Mucosa of stomach (tissue), 1 donor: ENCODE data around the gene DNAJA1.
"Not testable (repeated sequence)": the region's sequence is repeated elsewhere in the genome, so short reads cannot be mapped to it uniquely, and the experiment has no call there.

ENCODE experiments used
- H3K27me3 ChIP-seq: one replicate; pipeline ENCODE4 v1.7.0; 2013; ENCODE audit warnings: mild to moderate bottlenecking, low read length; ENCODE audit not compliant: control insufficient read depth, insufficient read depth
- H3K36me3 ChIP-seq: one replicate; pipeline ENCODE4 v1.7.0; 2013; ENCODE audit warnings: low read length; ENCODE audit not compliant: control insufficient read depth, insufficient read depth
- H3K4me1 ChIP-seq: one replicate; pipeline ENCODE4 v1.7.0; 2013; ENCODE audit warnings: mild to moderate bottlenecking, low read length; ENCODE audit not compliant: control insufficient read depth, insufficient read depth
- H3K4me3 ChIP-seq: one replicate; pipeline ENCODE4 v1.7.0; 2013; ENCODE audit warnings: low read length
- H3K9ac ChIP-seq: one replicate; pipeline ENCODE4 v1.7.0; 2013; ENCODE audit warnings: mild to moderate bottlenecking, low read length, moderate library complexity
- H3K9me3 ChIP-seq: one replicate; pipeline ENCODE4 v1.7.0; 2013; ENCODE audit warnings: mild to moderate bottlenecking, low read length, moderate library complexity; ENCODE audit not compliant: control insufficient read depth
- donor health status: Pancreatic carcinoma.

Gene DNAJA1

DNA sequence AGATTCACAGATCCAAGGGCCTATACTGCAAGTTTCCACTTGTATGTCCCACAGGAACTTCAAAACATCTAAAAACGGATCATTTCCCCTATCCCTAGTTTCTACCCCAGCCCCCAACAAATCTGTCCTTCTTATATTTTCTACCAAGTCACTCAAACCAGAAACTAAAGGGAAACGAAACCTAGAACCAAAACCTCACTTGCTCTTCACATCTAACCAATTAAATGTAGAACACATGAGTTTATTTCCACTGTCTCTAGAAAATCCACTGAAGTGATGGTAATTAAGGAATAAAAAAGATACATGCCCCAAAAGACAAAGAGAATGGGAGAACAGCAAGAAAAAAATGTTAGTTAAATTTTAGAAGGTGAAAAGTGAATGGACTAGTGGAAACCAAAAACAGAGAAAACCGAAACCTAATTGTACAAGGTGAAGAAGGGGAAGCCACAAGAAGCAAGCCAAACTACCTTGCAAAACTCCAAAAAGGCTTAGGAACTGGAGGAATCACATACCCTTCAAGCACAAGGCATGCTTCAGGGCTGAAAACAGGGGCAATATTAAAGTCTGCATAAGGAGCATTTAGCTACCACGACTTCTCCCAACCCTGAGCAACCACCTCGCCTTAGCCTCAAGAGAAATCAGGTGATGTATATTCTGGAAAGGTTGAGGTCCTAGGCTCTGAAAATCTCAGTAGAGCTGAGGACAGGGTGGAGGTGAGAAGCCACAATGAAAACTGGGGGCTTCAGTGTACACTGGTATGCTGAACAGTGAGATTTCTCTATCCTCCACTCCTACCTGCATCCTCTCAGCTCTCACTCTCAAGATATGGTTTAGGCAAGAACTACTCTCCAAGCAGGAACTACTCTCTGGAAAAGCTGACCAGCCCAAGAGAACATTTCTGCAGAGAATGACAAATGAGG is 40.3 kb downstream of the DNAJA1 start:
- H3K9me3 ChIP-seq, result no peaks in the 10 kb centered on the region
- no peaks in the 10 kb centered on the region for H3K27me3 ChIP-seq
- H3K9ac ChIP-seq, result no peak overlapping the region
- H3K4me3 ChIP-seq, result no peak overlapping the region
- peaks cover 14% of the 10 kb centered on the region for H3K36me3 ChIP-seq
- no peaks in the 10 kb centered on the region for H3K4me1 ChIP-seq

DNA sequence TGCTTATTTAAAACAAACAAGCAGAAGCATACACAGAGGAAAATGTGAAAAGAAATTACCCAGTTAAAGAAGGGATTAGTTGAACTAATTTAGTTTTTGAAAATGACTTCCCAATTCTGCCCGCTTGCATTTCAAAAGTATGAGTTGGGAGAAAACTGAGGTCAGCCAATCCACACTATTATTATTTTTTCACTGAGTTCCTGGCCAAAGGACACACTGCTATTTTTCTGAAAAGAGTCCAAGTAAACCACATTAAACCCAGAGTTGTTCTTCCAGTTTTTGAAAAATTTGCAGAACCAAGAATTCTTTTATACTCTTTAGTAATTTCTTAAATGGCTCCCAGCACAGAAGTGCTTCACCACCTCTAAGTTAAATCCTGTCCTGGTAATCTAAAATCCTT is 43.9 kb downstream of the DNAJA1 start:
- Histone ChIP-seq H3K9ac (no peak overlapping the region), H3K27me3 (no peaks in the 10 kb centered on the region), H3K4me3 (no peak overlapping the region), H3K4me1 (no peaks in the 10 kb centered on the region), H3K36me3 (peaks cover 7% of the 10 kb centered on the region), H3K9me3 (no peaks in the 10 kb centered on the region)

DNA sequence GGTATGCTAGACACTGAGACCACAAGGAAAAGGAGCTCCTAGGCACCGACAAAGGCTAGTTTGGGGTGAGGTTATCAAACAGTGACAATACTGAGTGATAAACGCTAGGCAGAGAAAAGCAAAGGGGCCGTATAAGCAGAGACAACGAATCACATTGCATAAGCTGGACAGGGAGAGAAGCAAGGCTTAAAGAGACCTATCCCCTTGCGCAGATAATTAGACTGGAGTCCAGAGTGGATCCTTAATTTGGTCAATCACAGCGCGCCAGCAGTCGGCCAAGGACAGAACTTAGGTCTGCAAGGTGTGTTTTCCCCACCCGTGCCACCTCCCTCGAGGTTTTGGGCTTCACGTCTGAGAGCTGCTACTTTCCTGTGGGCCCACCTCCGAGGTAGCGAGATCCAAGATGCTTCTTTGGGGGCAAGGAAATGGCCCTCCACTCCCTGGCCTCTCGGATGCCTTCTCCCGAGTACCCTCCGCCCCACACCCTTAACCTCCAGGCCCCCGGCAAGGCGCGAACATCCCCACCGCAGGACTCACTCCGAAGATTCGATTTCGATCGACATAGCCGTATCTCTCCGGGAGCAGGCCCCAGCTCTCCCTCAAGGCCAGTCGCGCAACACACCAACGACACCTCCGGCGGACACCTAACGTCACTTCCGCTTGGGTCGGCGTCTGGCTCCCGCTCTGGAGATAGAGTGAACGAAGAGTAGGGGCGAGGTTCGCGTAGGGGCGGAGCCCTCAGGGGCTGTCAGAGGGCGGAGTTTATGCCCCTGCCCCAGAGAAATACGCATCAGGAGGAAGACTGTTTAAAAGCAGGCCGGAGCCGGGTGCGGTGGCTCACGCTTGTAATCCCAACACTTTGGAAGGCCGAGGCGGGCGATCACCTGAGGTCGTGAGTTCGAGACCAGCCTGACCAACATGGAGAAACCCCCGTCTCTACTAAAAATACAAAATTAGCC is 51.3 kb downstream of the DNAJA1 start, which contains the start of gene SMU1:
Gene SMU1 (minus strand): TSS at position 629 of the 959 bp plus-strand sequence. CDS start 66 bp downstream, at position 563.
- H3K36me3 ChIP-seq, result no peaks in the 10 kb centered on the region
- H3K4me1 ChIP-seq, result peaks cover 10% of the 10 kb centered on the region
- H3K9ac ChIP-seq, result peak within 1 kb of the TSS; percentile 85
- no peaks in the 10 kb centered on the region for H3K27me3 ChIP-seq
- H3K9me3 ChIP-seq, result no peaks in the 10 kb centered on the region
- peak within 1 kb of the TSS; percentile 76 for H3K4me3 ChIP-seq

DNA sequence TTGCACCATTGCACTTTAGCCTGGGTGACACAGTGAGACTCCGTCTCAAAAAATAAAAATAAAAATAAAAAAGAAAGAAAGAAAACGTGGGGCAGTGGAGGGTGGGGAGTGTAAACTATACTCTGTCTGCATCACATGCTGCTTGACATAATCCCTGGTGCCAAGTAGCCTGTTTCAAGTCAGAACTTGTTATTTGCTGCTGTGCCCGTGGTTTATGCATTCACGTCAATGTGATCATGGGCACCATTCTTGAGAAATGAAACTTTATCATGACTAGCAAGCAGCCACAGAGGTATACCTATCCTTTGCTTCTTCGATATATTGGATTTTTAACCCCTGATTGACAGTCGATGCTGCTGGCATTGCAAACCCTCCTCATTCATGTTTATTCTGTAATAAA is 55.5 kb downstream of the DNAJA1 start:
- peaks cover 29% of the 10 kb centered on the region for H3K4me1 ChIP-seq
- no peak overlapping the region for H3K4me3 ChIP-seq
- no peaks in the 10 kb centered on the region for H3K36me3 ChIP-seq
- H3K9me3 ChIP-seq, result no peaks in the 10 kb centered on the region
- peak overlapping the region; percentile 50 for H3K9ac ChIP-seq
- no peaks in the 10 kb centered on the region for H3K27me3 ChIP-seq

DNA sequence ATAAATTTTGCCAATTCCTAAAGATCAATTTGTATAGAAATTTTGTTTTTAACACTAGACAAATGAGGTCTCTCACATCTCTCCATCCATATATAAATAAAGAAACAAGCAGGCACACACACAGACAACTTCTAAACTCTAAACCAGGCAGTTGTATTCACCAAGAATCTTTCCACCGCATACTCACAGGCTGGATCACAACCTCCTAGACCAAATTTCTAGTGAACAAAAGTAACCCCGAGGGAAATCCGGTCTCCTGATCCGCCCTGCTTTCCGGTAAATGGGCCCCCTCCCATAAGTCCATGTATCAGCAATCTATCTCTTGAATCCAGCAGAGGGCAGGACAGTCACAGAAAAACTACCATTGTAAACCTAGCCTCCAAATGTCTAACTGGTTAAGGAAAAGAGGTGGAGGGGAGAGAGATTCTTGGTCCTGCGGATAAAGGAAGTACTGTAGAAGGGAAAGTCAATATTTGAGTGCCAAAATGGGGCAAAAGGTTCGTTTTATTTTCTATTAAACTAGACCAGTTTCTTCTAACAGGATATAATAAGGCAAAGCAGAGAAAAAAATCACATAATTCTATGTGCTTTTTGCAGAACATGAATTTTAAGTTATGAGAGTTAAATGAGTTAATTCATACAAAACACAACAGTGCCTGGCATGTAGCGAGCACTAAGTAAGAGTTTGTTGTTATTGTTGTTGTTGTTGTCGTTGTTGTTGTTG is 56.2 kb downstream of the DNAJA1 start:
- Histone ChIP-seq H3K4me1 (peaks cover 23% of the 10 kb centered on the region), H3K27me3 (no peaks in the 10 kb centered on the region), H3K36me3 (no peaks in the 10 kb centered on the region), H3K9me3 (no peaks in the 10 kb centered on the region), H3K4me3 (no peak overlapping the region), H3K9ac (peak overlapping the region; percentile 50)

DNA sequence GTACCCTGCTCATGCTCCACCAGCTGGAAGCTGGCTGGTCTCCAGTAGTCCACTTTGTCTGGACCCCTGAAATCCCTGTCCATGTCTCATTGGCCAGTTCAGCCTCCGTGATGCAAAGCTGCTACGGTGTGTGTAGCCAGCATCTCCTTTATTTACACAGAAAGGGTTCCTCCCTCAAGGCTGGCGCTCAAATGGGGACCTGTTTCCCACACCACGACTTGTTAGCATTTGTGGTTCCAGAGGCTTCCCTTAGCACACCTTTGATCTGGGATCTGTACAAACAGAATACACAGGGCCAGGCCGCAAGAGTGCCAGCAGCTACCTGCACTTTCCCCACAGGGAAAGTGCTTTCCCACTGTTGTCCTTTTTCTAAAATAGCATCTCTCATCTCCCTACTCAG is 57.1 kb downstream of the DNAJA1 start:
- H3K9me3 ChIP-seq, result no peaks in the 10 kb centered on the region
- H3K4me3 ChIP-seq, result no peak overlapping the region
- peaks cover 23% of the 10 kb centered on the region for H3K4me1 ChIP-seq
- no peaks in the 10 kb centered on the region for H3K27me3 ChIP-seq
- H3K9ac ChIP-seq, result no peak overlapping the region
- no peaks in the 10 kb centered on the region for H3K36me3 ChIP-seq

DNA sequence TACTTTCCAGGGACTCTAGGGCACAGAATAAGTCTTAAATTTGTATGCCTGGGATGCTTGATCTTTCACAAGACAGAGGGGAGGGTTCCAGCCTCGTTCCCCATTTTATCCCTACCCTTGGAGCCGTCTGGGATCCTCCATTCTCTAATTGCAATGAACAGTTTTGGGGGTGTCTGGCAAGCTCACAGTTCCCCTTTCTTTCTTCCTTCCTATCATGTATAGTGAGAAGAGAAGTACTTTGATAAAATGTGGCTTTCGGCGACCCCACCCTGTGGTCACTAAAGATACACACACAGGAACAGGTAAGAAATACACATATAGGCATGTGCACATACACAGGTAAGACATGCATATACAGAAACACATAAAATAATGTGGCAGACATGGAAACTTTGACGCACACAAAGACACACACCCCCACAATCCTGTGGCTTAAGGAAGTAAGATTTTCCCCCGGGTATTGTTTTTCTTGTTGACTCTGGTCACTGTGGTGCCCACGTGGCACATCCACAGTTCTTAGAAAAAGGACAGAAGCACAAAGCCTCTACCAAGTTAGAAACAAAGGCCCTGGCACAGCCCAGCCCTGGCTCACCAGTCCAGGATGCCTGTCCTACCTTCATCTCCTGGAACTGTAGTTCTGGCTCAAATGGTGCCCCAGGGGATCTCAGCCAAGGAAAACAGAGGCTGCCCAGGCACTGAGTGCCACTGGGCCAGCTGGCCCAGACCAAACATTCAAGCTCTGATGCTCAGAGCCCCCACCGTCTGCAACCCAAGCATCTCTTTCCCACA is 57.7 kb downstream of the DNAJA1 start:
- Histone ChIP-seq H3K9ac (peak overlapping the region; percentile 2), H3K4me1 (peaks cover 23% of the 10 kb centered on the region), H3K27me3 (no peaks in the 10 kb centered on the region), H3K9me3 (no peaks in the 10 kb centered on the region), H3K4me3 (no peak overlapping the region), H3K36me3 (no peaks in the 10 kb centered on the region)

DNA sequence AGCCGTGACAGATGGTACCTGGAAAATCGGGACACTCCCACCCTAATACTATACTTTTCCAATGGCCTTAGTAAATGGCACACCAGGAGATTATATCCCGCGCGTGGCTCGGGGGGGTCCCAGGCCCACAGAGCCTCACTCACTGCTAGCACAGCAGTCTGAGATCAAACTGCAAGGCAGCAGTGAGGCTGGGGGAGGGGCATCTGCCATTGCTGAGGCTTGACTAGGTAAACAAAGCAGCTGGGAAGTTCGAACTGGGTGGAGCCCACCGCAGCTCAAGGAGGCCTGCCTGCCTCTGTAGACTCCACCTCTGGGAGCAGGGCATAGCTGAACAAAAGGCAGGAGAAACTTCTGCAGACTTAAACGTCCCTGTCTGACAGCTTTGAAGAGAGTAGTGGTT is 60.6 kb downstream of the DNAJA1 start:
- H3K4me3 ChIP-seq, result not testable (repeated sequence)

More for the DNA sequence above, 60.6 kb downstream of the DNAJA1 start:
- not testable (repeated sequence) for H3K9ac ChIP-seq, H3K36me3 ChIP-seq, H3K27me3 ChIP-seq, H3K9me3 ChIP-seq
- H3K4me1 ChIP-seq, result peaks cover 23% of the 10 kb centered on the region
